Measurements from ENCODE around the gene ZFAND3. TPM values are rescaled to one million over a fixed set of nuclear protein-coding genes. Genes with fewer than 3 reads are reported as not detected.

ZFAND3 gene
- total RNA-seq, 1 donor from 2014 or later, result 56.3 TPM

- peak; percentile 100 for ATAC-seq (ENCODE audit: low read depth)
- TF ChIP-seq CTCF (IDR thresholded peaks at IDR 0.05), result peak; percentile 73
- peak; percentile 66 for DNase-seq
- no peaks in the 10 kb centered on the region for H3K36me3 Mint-ChIP-seq (ENCODE audit: low read depth)
- no peaks in the 10 kb centered on the region for H3K27me3 Mint-ChIP-seq
- intact Hi-C loops (cut with micrococcal nuclease), result loop anchor here (1.0 to 10.0 kb wide), 8 partner anchors 28 to 881 kb away; partner anchors contain the start of gene ZFAND3
- no peaks in the 10 kb centered on the region for H3K9me3 Mint-ChIP-seq
- H3K4me1 Mint-ChIP-seq, result peaks cover 7% of the 10 kb centered on the region
- no peak overlapping the region for H3K4me3 Mint-ChIP-seq
- POLR2A ChIA-PET, result interaction anchor here (0.6 to 1.8 kb wide), 3 partner anchors 9 to 29 kb away, joined by 3 to 8 read pairs (median 7); partner anchors contain the start of gene ZFAND3
- CTCF ChIA-PET, result interaction anchor here (0.9 to 2.4 kb wide), 6 partner anchors 9 to 703 kb away, joined by 3 to 12 read pairs (median 4); no protein-coding TSS in a partner anchor
- no peak overlapping the region for H3K27ac Mint-ChIP-seq
Observed at GRCh38 chr6:37791156-37791919, 28.2 kb upstream of the ZFAND3 start.

- Mint-ChIP-seq H3K27me3 (no peaks in the 10 kb centered on the region), H3K4me3 (no peak overlapping the region), H3K9me3 (no peaks in the 10 kb centered on the region), H3K4me1 (peaks cover 7% of the 10 kb centered on the region), H3K36me3 (ENCODE audit: low read depth) (no peaks in the 10 kb centered on the region), H3K27ac (no peak overlapping the region)
- ChIA-PET POLR2A (no interaction called here), CTCF (interaction anchor here (0.6 kb wide), 3 partner anchors 11 to 778 kb away, joined by 3 read pairs; no protein-coding TSS in a partner anchor)
- ATAC-seq (ENCODE audit: low read depth) (no peak), DNase-seq (no peak)
- no peak for TF ChIP-seq CTCF (IDR thresholded peaks at IDR 0.05)
- intact Hi-C loops (cut with micrococcal nuclease), result loop anchor here (5.0 to 10.0 kb wide), 2 partner anchors 332 to 880 kb away; no protein-coding TSS in a partner anchor
Observed at GRCh38 chr6:37792457-37793033, 27.0 kb upstream of the ZFAND3 start.

- Mint-ChIP-seq H3K4me3 (no peak overlapping the region), H3K27me3 (no peaks in the 10 kb centered on the region), H3K9me3 (no peaks in the 10 kb centered on the region), H3K4me1 (peaks cover 7% of the 10 kb centered on the region), H3K27ac (no peak overlapping the region), H3K36me3 (ENCODE audit: low read depth) (no peaks in the 10 kb centered on the region)
- CTCF ChIA-PET, result interaction anchor here (0.6 kb wide), 1 partner anchor 777 kb away, joined by 3 read pairs; no protein-coding TSS in a partner anchor
- ATAC-seq (ENCODE audit: low read depth) (no peak), DNase-seq (no peak)
- TF ChIP-seq CTCF (IDR thresholded peaks at IDR 0.05), result no peak
- POLR2A ChIA-PET, result no interaction called here
- intact Hi-C loops (cut with micrococcal nuclease), result loop anchor here (5.0 to 10.0 kb wide), 2 partner anchors 332 to 879 kb away; no protein-coding TSS in a partner anchor
Observed at GRCh38 chr6:37793067-37793466, 26.5 kb upstream of the ZFAND3 start.

GRCh38 chr6:37794825-37795224 lies 24.7 kb upstream of the ZFAND3 start:
- no peak for ATAC-seq (ENCODE audit: low read depth)
- POLR2A ChIA-PET, result no interaction called here
- no peak for DNase-seq
- Mint-ChIP-seq H3K4me1 (peaks cover 7% of the 10 kb centered on the region), H3K27me3 (no peaks in the 10 kb centered on the region), H3K4me3 (no peak overlapping the region), H3K9me3 (no peaks in the 10 kb centered on the region), H3K27ac (no peak overlapping the region), H3K36me3 (ENCODE audit: low read depth) (no peaks in the 10 kb centered on the region)
- no peak for TF ChIP-seq CTCF (IDR thresholded peaks at IDR 0.05)
- CTCF ChIA-PET, result interaction anchor here (0.6 kb wide), 1 partner anchor 8 kb away, joined by 4 read pairs; no protein-coding TSS in a partner anchor
- intact Hi-C loops (cut with micrococcal nuclease), result loop anchor here (5.0 to 10.0 kb wide), 2 partner anchors 330 to 877 kb away; no protein-coding TSS in a partner anchor
